ENCODE results near the gene HELZ. TPM values are rescaled to one million over a fixed set of nuclear protein-coding genes. Genes with fewer than 3 reads are reported as not detected.

Gene HELZ
- total and polyA plus RNA-seq, 2 donors (not counting 3 experiments of a cell fraction or from before 2014, with no cell fraction given) = 8.0 to 47.3 TPM

- intact Hi-C loops (cut with micrococcal nuclease) = no loop called here
- CTCF ChIA-PET = no interaction called here
- no peaks in the 10 kb centered on the region for H3K9me1 ChIP-seq (replicated peaks; ENCODE audit: control insufficient read depth, extremely low read depth, insufficient read depth, low read length)
- H4K20me1 ChIP-seq (replicated peaks; ENCODE audit: control insufficient read depth, extremely low read depth, insufficient read depth, low read length) = no peaks in the 10 kb centered on the region
- H2AFZ ChIP-seq (ENCODE audit: low read depth, low read length) = no peak overlapping the region
- no TSS peak for BruUV-seq (replicated peaks)
- no peak overlapping the region for H3K4me3 ChIP-seq (replicated peaks in 1 of 3; ENCODE audit: insufficient read depth in 1 of 3, low read depth in 1 of 3, low read length in 3 of 3)
- H3K36me3 ChIP-seq (ENCODE audit: control insufficient read depth in 2 of 2, extremely low read depth in 1 of 2, insufficient read depth in 2 of 2, low read length in 2 of 2) = no peaks in the 10 kb centered on the region
- no peak overlapping the region for H3K9ac ChIP-seq (replicated peaks; ENCODE audit: extremely low read depth, insufficient read depth, low read length)
- no peak overlapping the region for H3K27ac ChIP-seq (ENCODE audit: insufficient read depth, low read depth, low read length)
- peaks cover 2% of the 10 kb centered on the region for H3K9me3 ChIP-seq (replicated peaks; ENCODE audit: control insufficient read depth, insufficient read depth, low read length)
- dilution Hi-C loops (cut with MboI; ENCODE audit: extremely low pct_ligation_motif_present, low sequenced_read_pairs) = no loop called here
- no peaks in the 10 kb centered on the region for H3K4me1 ChIP-seq (ENCODE audit: control insufficient read depth, extremely low read depth, insufficient read depth, low read length)
- H3K79me2 ChIP-seq (ENCODE audit: control insufficient read depth, insufficient read depth, low read length) = no peaks in the 10 kb centered on the region
- POLR2A ChIA-PET = no interaction called here
- FAIRE-seq (no peak), DNase-seq (ENCODE audit: low read depth, low spot score) (no peak)
- TF ChIP-seq MYC (IDR thresholded peaks at IDR 0.05; ENCODE audit: low read depth, low read length) = no peak
- no peak for TF ChIP-seq JUN (IDR thresholded peaks at IDR 0.05; ENCODE audit: borderline replicate concordance, insufficient read depth, insufficient read length, low read depth)
- TF ChIP-seq POLR2A (IDR thresholded peaks at IDR 0.05; ENCODE audit: low read depth, low read length) = no peak
- TF ChIP-seq GATA2 (IDR thresholded peaks at IDR 0.05; ENCODE audit: insufficient read depth, insufficient read length, low read depth, low read length) = no peak
- TF ChIP-seq POLR2AphosphoS5 (IDR thresholded peaks at IDR 0.05; ENCODE audit: insufficient read depth, low read depth, low read length) = no peak
- TF ChIP-seq, protein P1, sequence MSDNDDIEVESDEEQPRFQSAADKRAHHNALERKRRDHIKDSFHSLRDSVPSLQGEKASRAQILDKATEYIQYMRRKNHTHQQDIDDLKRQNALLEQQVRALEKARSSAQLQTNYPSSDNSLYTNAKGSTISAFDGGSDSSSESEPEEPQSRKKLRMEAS (IDR thresholded peaks at IDR 0.05; ENCODE audit: insufficient read depth, insufficient read length) = no peak
- TF ChIP-seq CTCF (IDR thresholded peaks at IDR 0.05; ENCODE audit: extremely low read depth in 1 of 2, insufficient read depth in 1 of 2, low read depth in 1 of 2, low read length in 2 of 2) = no peak
- TF ChIP-seq FOS (IDR thresholded peaks at IDR 0.05; ENCODE audit: borderline replicate concordance, insufficient read depth, low read length) = no peak
- no peak for TF ChIP-seq EZH2 (IDR thresholded peaks at IDR 0.05; ENCODE audit: borderline replicate concordance, low read depth, low read length, severe bottlenecking)
- no peaks in the 10 kb centered on the region for H3K27me3 ChIP-seq (ENCODE audit: control insufficient read depth in 2 of 2, insufficient read depth in 2 of 2, low read length in 2 of 2)
- H3K4me2 ChIP-seq (ENCODE audit: insufficient read depth, low read length) = no peak overlapping the region
Measured at GRCh38 chr17:67050066-67050465, 194.9 kb downstream of the HELZ start.
